Measurements from ENCODE around the gene OR10T2.
"Not testable (repeated sequence)": the region's sequence is repeated elsewhere in the genome, so short reads cannot be mapped to it uniquely, and the experiment has no call there.

Gene OR10T2, protein sequence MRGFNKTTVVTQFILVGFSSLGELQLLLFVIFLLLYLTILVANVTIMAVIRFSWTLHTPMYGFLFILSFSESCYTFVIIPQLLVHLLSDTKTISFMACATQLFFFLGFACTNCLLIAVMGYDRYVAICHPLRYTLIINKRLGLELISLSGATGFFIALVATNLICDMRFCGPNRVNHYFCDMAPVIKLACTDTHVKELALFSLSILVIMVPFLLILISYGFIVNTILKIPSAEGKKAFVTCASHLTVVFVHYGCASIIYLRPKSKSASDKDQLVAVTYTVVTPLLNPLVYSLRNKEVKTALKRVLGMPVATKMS

DNA sequence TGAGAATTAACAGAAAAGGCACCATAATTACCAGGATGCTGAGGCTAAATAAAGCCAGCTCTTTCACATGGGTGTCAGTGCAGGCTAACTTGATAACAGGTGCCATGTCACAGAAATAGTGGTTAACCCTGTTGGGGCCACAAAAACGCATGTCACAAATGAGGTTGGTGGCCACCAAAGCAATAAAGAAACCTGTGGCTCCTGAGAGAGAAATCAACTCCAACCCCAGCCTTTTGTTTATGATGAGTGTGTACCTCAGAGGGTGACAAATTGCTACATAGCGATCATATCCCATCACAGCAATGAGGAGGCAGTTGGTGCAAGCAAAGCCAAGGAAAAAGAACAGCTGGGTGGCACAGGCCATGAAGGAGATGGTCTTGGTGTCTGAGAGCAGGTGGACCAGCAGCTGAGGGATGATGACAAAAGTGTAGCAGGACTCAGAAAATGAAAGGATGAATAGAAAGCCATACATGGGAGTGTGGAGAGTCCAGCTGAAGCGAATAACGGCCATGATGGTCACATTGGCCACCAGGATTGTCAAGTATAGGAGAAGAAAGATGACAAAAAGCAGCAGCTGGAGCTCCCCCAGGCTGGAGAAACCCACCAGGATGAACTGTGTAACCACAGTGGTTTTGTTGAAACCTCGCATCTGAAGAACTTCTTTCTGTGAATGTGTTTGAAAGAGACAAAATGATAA, at the start of gene OR10T2:
Gene OR10T2, minus strand, starts transcription at position 649 of the 697 bp plus-strand sequence. Its CDS starts 0 bp downstream, at position 649.
- DNase-seq: no peak

DNA sequence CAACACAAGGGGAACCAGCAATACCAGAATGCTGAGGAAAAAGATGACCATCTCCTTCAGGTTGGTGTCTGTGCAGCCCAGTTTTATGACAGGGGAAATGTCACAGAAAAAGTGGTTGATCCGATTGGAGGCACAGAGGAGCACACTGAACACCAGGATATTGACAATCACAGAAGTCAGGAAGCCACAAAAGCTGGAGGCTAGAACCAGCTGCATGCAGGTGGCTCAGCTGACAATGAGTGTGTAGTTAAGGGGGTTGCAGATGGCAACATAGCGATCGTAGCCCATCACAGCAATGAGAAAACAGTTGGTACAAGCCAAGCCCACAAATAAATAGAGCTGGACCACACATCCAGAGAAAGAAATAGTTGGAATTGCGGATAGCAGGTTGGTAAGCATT, 46.1 kb upstream of the OR10T2 start:
- no peak for DNase-seq

DNA sequence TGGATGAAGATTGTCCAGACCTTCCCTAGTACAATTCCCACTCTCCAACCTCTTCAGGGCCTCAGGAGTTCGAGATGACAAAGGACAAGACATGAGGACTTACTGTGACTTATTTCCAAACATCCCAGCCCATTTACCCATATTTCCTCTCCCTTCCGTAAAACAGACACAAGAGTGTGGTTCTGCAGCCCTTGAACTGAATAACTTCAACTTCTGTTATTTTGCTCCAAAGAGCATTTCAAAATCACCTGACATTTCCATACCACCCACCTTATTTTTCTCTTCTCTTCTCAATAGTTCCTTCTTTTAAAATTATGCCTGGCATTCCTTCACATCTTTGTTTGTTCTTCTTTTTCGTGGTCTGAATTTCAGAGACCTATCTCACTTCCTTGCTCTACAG, 35.5 kb upstream of the OR10T2 start:
- DNase-seq: no peak

DNA sequence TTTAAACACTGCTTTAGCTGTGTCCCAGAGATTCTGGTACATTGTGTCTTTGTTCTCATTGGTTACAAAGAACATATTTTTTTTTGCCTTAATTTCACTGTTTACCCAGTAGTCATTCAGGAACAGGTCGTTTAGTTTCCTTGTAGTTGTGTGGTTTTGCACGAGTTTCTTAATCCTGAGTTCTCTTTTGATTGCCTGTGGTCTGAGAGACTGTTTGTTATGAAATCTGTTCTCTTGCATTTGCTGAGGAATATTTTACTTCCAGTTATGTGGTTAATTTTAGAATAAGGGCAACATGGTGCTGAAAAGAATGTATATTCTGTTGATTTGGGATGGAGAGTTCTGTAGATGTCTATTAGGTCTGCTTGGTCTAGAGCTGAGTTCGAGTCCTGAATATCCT, 30.9 kb upstream of the OR10T2 start:
- DNase-seq: not testable (repeated sequence)

DNA sequence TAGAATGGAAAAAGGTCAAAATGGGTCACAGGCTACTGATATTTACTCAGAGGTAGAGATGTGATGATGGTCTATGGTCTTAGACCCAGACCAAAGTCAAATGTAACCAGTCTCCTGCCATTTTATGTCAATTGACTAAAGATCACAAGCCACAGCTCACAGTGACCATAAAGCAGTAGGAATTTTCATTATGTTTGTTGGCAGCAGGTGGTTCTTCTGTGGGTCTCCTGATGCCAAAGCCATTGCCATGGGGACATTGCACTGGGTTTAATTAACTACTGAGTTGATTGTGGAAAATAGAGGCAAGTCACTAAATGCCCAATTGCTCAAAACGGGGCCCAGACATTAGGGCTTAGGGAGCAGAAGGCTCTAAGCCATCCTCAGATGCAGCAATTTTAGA, 26.9 kb upstream of the OR10T2 start, which contains the start of gene OR10K2:
Gene OR10K2, minus strand, starts transcription at position 101 of the 400 bp plus-strand sequence. CDS start 5,371 bp downstream, outside the sequence.
- DNase-seq: no peak

DNA sequence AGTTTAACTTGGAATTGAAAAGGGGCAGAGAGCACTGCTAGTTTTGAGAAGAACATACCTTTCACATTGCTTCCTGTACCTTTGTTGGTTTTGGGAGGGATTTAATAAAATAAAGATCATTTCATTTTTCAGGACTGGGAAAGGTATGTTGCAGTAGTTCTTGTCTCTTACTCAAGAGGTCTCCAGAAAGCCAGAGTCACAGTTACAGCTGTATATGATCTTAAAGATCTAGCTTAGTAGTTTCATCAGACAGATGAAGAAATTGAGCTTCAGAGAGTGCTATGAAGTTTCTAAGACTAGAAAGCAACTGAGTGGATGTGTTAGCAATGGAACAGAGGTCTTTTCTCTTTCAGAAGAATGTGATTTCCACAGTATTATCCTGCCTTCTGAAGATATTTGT, 25.8 kb upstream of the OR10T2 start:
- DNase-seq: no peak

DNA sequence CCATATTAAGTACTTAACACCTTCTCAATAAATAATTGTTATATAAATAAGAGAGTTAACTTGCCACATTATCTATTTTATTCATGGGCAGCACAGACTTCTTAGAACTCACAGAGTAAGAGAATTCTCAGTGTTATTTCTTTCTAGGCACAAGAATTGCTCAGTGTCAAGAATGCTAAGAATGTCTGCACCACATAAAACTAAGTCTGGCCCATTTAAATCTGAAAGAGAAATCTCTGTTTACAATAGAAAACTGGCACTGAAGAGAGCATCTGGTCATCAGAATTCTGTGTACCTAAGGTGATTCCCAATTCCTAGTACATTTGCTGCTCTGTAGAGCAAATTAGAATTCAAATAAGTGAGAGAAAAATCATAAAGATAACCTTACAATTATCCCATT, 22.9 kb upstream of the OR10T2 start:
- no peak for DNase-seq

DNA sequence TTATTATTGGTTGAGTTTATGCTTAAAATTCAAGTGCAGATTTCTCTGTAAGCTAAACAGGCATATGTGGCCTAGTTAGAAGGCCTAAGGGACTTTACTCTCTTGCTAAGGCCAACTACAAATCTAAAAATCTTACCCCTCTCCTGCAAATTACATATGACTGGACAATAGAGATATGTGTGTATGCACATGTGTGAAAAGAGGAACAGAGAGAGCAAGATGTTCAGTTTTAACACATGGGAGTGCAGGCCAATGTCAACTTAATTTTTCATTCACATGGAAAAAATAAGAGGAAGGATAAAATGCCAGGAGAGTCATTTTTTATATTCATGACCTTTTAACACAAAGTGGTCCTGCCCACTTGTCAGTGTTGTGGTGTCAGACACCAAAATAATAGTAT, 18.3 kb upstream of the OR10T2 start:
- no peak for DNase-seq

DNA sequence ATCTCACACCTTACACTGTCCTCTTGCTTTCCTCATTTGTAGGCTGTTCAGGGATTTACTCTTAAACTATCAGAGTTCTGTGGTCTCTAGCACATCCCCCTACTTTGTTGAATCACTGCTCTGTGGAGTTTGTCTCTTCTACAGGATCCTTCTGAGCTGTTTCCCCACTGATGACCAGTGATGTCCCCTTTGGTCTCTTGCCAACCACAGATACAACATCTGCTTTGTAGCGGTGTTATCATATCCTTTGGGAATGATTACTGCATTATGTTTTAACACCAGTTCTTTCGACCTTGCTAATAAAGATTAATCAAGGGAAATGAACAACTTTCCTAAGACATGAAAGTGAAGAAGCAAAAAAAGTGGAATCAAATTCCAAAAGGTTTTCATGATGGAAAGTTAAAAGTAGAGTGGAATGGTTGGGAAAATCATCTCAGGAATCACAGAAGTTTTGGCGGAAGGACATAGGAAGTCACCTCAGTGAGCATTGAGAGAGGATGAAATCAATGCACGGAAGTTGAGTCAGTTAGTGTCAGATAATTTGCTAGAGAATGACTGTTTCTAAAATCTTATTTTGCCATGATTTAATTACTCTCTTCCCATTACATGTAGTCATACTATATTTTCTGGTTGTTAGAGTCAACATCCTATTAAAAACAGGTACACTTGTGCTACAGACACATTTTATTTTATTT, 15.5 kb upstream of the OR10T2 start:
- DNase-seq: no peak

DNA sequence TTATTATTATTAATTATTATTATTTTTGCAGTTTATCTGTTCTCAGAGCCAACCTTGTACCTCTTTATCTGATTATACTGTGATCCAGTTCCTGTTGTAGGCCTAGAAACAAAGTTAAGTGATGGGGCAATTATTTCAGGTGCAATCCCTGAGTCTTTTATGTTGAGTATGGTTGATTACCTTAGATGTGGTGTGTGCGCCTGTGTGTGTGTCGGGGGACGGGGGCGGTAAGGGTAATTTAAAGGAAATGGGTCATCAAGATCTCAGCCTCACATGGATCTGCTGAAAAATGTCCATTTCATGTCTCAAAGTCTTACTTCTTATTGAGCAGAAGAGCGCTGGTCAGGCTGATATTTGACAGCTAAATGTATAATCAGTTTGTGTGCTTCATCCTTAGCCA, 7.8 kb upstream of the OR10T2 start:
- DNase-seq: no peak

DNA sequence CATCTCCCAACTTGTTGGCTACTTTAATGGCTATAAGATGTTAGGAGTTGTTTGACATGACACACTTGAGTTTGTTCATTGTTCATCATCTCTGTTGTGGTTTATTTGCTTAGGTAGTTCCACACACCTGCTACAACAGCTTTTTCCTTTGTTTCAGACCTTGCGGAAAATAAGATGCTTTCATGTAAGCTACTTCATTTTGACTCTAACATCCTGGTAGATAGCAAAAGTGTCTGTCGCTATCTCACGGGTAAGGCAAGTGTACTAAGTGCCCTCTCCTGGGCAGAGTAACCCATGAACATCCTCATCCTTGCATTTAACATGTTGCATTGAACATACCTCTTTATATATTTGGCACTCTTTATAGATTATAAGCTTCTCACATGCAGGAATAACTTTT, 1.6 kb upstream of the OR10T2 start:
- no peak for DNase-seq

DNA sequence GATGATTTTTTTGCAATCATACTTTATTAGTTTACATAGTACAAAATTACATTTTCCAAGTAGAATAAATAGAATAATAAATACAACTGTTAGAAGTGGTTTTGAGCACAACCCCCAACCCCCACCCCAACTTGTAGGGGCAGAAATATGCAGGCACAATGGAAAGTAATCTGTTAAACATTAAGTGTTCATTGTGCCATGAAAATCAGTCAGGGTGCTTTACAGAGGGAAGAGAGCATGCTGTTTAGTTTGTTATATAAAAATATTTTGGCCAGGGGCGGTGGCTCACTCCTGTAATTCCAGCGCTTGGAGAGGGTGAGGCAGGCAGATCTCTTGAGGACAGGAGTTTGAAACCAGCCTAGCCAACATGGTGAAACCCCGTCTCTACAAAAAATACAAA, 2.6 kb downstream of the OR10T2 start:
- DNase-seq: no peak

DNA sequence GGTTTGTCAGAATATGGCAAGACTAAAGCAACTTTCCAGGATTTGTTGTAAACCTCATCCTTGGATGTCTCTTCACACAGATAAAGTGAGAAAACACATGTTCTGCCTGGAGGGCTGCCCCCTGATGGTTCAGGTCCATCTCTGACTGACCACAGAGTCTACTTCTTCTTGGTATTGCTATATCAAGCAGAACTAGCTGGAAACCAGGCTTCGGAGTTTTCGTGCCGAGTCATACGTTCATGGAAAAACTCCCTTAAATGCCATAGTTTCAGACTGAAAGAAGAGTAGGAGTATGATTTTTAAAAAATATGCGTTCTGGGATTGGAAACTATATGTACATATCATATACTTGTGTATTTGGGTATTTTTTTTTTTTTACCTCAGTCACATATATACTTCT, 5.8 kb downstream of the OR10T2 start:
- no peak for DNase-seq

DNA sequence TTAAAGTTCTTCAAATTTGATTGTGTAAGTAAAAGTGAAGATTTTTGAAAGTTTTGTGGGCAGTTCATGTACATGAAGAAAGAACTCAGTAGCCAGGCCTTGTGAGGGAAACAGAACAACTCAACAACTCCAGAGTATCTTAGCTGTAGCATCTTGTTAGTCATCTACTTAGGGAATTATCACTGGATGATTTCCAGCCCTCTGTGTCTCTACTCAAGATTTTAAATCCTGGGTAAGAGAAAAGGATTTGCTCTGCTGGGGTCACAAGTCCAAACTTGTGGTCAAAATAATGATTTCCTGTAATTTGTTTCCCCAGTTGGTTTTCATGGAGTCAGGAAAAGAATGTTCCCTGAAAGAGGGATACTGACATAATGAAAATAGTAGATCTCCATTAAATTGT, 8.2 kb downstream of the OR10T2 start:
- no peak for DNase-seq

DNA sequence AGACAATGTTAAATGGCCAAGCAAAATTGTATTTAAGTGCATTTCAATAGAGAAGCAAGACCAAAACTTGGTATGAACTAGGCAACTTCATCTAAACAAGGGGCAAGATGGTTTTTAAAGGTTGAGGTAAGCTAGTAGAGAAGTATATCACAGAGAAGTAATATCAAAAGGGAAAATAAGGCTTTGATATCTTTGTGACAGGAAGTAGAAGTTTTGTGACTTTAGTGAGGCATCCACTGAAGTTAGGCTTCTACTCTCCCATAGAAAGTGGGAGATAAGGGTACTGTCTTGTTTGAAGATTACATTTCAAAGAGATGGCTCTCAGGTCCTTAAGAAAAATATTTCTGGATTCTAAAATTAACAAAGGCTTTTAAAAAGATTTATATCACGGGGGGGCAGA, 8.9 kb downstream of the OR10T2 start:
- no peak for DNase-seq

DNA sequence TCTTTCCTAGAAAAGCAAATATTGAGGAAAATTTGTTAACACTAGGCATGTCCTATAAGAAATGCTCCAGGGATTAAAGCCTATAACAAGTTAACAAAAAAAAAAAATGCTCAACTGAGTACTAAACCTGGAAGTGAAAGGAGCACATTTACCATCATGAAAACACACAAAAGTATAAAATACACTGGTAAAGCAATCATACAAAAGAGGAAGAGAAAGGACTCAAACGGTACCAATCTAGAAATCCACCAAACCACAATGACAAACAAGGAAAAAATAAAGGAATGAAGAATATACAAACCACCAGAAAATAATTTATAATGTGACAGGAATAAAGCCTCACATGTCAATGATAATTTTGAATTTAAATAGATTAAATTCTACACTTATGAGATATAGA, 24.4 kb downstream of the OR10T2 start:
- no peak for DNase-seq

DNA sequence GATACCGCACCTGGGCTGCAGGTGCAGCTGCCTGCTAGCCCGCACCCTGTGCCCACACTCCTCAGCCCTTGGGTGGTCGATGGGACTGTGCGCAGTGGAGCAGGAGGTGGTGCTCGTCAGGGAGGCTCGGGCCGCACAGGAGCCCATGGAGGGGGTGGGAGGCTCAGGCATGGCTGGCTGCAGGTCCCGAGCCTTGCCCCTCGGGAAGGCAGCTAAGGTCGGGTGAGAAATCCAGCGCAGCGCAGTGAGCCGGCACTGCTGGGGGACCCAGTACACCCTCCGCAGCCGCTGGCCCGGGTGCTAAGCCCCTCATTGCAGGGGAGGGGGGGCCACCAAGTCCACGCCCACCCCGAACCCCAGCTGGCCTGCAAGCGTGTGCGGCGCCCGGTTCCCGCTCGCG, 25.2 kb downstream of the OR10T2 start:
- not testable (repeated sequence) for DNase-seq

DNA sequence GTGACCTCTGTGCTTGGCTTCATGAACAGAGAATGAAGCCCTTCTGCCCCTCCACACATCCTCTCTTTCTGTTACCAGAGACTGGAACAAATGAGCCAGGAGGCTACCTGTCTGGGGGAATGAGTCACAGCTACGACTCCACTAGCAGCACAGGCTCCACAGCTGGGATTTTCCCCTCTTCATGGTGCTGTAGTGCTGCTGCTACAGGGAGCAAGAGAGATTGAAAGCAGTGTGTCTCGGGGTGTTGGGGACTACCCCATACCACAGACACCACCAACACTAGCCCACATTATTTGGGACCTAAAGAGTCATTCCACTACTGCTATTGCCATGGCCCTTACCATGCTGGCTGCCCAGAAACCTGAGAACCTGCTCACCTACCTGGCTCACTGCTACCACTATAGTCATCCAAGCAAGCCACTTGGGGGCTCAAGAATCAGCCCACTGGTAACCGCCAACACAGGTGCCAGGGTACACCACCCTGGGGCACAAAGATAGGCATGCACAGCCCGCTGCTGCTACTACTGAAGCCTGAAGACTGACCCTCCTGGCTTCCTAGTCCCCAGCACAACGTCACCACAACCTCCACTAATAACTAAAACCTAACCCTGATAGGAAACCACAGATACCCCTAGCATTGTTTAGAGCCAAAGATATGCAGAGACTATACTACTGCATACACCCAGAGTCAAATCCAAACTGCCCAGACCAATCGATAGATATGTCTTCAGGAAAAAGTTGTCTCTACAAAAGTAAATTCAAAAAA, 27.9 kb downstream of the OR10T2 start:
- DNase-seq: no peak

DNA sequence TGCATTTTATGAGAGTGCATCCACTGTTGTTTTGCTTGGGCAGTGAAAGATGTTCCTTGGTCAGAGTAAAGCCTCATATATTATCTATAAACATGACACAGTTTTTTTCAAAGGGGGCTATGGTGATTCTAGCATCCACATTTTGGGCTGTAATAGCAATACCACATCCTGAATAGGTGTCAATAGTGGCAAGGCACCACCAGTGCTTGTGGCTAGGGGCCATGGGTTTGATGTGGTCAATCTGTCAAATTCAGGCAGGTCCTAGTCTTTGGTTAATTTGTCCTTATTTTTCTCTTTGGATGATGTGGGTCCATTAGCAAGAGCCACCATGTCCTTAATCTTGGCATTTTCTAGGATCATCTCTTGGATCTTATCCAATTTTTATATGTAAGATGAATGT, 32.5 kb downstream of the OR10T2 start:
- no peak for DNase-seq

DNA sequence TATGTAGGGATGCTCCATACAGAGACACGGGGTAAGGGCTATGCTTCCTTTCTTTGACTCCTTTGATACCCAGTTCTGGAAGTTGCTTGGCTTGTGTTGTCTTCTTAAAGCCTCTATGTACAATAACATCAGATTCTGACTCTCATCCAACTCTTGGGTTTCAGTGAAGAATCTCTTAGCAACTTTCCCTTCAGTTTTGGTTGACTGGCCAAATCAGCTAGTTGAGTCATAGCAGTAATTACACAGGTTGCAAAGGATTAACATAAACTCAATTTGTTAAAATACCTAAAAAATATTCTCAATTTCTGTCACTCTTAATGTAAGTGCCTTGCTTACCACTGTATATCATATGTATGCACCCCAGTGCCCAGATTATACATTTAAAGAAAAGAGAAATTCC, 36.3 kb downstream of the OR10T2 start:
- no peak for DNase-seq

DNA sequence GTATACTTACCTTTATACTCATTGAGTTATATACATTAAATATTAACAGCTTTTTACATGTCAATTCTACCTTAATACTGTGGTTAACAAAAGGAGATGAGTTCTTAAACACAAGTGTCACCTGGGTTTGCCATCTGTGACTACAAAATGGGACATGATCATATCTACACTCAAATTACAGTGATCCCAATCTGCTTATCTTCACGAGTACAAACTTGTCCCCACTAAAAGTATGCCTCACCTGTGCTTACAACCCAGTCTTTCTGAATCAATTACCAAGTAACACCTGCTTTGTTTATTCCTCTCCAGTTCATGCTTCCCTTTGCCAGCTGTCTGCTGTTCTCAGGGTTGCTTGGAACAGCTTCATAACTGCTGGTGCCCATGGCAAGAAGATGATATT, 36.8 kb downstream of the OR10T2 start:
- DNase-seq: no peak

DNA sequence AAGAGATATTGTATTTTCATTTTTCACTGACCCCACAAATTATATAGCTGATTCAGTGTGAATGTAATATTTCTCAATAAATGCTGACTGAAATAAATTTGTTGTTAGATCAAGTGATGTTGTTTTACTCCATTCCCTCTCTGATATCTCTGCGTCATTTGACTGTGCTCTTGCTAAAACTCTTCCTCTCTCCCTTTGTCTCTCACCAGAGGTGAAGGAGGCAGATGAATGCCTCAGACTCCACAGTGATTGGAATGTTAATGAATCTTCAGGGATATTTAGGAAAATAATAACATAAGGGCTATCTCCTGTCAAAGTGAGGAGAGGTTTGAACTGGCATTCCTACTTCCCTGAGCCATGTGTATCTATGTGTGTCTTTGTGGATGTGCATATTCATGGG, 41.8 kb downstream of the OR10T2 start:
- no peak for DNase-seq

DNA sequence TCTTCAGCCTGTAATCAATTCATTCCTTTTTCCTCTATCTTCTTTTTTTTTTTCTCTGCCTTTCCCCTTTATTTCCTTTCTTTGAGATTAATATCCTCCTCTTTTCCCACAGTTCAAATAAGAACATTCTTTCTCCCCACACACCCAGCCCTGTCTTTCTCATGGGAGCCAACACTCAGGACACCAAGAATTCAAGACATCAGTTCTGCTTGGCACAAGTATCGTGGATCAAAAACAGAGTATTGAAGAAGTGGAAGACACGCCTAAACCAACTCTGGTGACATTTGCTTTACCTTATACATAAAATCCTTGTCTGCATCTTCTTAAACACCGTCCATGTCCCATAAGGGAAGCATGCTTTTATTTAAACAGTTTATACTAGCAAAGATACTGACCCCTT, 42.6 kb downstream of the OR10T2 start:
- no peak for DNase-seq

All from NCI-H524 treated with DMSO at 0.1 percent for 48 hours (cell line).